ENCODE results near the gene GDF3.

DNA sequence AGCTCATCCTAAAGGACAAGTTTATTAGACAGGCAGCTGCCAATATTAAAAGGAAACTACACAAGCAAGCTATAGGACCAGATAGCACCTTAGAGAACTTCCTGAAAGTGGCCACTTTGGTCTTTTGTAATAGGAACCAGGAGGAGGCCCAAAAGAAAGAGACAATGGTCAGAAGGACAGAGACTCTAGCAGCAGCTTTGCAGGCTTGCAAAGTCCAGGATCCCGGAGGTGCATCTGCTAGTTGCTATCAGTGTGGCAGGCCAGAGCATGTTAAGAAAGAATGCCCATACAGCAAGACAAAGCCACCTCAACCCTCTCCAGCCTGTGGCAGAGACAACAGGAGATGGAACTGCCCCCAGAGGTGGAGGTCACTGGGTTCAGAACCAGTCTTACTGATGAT, 53.3 kb downstream of the GDF3 start:
- TF ChIP-seq, protein P1, sequence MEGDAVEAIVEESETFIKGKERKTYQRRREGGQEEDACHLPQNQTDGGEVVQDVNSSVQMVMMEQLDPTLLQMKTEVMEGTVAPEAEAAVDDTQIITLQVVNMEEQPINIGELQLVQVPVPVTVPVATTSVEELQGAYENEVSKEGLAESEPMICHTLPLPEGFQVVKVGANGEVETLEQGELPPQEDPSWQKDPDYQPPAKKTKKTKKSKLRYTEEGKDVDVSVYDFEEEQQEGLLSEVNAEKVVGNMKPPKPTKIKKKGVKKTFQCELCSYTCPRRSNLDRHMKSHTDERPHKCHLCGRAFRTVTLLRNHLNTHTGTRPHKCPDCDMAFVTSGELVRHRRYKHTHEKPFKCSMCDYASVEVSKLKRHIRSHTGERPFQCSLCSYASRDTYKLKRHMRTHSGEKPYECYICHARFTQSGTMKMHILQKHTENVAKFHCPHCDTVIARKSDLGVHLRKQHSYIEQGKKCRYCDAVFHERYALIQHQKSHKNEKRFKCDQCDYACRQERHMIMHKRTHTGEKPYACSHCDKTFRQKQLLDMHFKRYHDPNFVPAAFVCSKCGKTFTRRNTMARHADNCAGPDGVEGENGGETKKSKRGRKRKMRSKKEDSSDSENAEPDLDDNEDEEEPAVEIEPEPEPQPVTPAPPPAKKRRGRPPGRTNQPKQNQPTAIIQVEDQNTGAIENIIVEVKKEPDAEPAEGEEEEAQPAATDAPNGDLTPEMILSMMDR (IDR thresholded peaks at IDR 0.05; ENCODE audit: poor library complexity) = no peak
- no peak for TF ChIP-seq EZH2 (IDR thresholded peaks at IDR 0.05; ENCODE audit: borderline replicate concordance)
- no peak for TF ChIP-seq EZH2phosphoT487 (IDR thresholded peaks at IDR 0.05; ENCODE audit: low read depth, severe bottlenecking, unreplicated experiment)

Measured in hepatocyte (in vitro differentiated cells).